HS-5 (cell line): ENCODE data around the gene BEGAIN.

ENCODE experiments used
- DNase-seq: peaks from one replicate; pipeline ENCODE4 v3.0.0-alpha.2; 2012; ENCODE audit warnings: low read depth

BEGAIN gene

DNA sequence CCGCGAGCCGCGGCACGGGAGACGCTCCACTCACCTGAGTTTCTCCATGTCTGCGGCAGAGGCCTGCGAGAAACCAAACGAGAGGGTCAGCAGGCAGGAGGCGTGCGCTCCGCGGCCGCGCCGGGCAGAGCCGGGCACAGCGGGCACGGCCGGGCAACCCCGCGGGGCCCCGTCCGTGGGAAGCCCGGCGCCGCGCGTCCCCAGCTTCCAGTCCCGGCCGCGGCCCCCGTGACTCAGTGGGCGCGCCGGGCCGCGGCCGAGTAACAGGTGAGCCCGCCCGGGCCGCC lies 19.4 kb downstream of the BEGAIN start:
- DNase-seq, result no peak

DNA sequence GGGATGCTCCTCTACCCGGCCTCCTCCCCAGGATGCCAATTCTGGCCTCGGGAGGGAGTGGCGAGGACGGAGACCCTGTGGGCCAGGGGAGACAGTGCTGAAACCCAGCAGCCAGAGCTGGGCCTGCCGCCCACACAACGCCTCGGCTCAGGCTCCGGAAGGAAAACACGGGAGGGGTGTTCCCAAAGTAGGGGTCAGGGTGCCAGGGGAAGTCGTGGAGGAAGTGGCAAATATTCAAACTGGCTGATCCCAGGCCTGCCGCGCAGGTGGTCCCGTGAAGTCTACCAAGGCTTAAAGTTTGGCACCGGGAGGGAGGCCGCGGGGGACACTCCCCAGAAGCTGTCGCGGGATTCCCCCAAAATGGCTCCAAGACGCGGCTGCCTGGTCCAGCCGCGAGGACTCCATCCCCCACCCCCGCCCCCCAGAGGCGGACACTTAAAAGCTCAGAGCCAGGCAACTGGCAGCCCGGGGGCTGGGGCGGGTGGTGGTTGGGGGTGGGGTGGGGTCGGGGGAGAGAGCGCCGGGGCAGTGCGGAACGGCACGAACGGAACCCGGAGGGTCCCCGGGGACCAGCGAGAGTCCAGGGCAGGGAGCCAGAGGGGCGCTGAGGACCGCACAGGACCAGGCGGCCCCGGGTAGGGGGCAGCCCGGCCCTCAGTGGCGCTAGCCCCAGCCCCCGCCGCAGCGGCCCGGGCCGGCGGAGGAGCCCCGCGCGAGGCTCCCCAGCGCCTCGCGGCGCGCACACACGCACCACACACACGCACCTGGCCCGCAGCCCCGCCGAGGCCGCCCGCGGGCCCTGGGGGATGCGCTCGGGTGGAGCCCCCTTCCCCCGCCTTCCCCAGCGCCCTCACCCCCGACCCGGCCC lies 20.0 kb downstream of the BEGAIN start:
- no peak for DNase-seq

DNA sequence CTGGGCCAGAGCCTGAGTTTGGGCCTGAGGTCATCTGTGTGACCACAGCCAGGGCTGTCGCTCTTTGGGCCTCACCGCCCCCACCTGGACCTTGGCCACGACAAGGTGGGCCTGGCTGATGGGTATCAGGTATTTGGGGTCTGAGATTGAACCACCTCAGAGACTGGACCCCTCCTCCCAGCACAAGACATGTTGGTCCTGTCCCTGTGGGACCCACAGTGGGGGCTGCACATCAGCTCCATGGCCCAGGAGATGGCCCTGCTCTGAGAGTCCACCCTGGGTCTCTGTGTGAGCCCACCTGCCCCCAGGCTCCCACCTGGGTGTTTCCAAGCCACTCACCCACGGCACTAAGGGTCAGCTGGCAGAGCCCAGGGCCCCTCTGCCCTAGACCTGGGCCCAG lies 20.6 kb downstream of the BEGAIN start:
- no peak for DNase-seq

DNA sequence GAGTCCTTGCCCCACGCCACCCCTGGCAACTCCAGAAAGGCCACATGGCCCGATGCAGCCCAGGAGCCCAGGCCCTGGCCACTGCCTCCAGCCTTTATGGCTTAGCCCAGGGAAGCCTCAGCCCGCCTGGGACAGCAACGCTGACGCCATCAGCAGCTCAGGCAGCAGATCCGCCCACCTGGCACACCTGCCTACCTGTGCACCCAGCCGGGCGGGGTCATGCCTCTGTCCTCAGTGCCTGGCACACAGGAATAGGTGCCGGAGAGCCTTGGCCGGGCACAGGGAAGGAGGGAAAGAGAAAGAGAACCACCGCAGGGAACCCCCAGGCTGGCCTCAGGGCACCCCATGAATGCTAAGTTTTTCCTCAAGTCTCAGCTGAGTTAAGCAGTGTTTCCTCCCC lies 21.1 kb downstream of the BEGAIN start:
- no peak for DNase-seq

- no peak for DNase-seq
Observed at GRCh38 chr14:100565650-100566049, 21.6 kb downstream of the BEGAIN start.

GRCh38 chr14:100564512-100564911 lies 22.7 kb downstream of the BEGAIN start:
- no peak for DNase-seq

- no peak for DNase-seq
Observed at GRCh38 chr14:100562751-100563150, 24.5 kb downstream of the BEGAIN start.

DNA sequence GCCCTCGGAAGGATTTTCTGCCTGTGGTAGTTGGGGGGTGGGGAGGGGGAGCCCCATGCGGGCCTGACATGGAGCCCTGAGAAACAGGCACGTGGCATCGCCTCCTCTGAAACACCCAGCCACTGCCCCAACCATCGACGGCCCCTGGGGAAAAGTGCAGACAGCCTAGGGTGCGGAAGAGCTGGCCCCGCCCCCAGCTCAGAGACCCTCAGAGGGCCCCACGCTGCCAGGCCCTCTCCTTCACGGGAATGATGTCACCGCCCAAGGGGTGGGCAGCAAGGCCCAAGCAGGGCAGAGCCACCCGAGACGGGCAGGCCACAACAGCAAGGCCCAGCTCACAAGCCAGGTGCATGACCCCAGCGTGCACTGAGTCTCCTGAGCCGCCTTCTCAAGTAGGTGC lies 26.2 kb downstream of the BEGAIN start:
- DNase-seq, result no peak

- DNase-seq, result no peak
Observed at GRCh38 chr14:100560471-100560870, 26.7 kb downstream of the BEGAIN start.

GRCh38 chr14:100559455-100559854 lies 27.8 kb downstream of the BEGAIN start:
- DNase-seq, result no peak

GRCh38 chr14:100558966-100559365 lies 28.3 kb downstream of the BEGAIN start:
- no peak for DNase-seq

DNA sequence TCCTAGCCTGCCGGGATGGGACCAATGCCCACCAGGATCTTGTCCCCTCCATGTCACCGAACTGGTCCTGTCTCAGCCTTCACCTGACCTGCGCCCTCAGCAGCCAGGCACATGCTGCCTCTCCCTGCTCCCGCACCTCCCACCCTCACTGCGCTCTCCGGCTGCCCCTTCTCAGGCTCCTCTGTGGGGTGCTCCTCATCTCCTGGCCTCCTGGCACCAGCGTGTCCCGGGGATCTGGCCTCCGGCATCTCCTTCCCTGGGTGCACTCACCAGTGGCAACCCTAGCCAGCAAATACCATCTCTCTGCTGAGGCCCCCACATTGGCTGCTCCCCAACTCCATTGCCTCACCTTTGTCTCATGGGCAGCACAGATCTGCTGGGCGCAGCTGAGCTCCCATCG lies 29.0 kb downstream of the BEGAIN start:
- no peak for DNase-seq

GRCh38 chr14:100557658-100558057 lies 29.6 kb downstream of the BEGAIN start:
- DNase-seq, result no peak

GRCh38 chr14:100556936-100557505 lies 30.2 kb downstream of the BEGAIN start:
- no peak for DNase-seq

DNA sequence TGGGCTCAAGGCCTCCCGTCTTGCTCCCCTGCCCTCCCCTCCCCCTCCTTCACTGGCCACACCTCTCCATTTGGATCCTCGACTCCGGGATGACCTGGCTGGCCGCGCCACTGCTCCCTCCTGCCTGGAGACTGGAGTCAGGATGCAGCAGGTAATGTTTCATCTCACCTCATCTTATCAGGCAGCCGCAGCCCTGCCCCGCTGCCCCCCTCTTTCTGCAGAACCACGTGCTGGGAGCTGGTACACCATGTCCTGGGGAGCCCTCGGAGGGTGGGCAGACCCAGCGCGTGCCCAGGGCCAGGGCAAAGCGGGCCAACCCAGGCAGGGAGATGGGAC lies 31.1 kb downstream of the BEGAIN start:
- no peak for DNase-seq

GRCh38 chr14:100555436-100556139 lies 31.6 kb downstream of the BEGAIN start:
- no peak for DNase-seq

- DNase-seq, result no peak
Observed at GRCh38 chr14:100554696-100555320, 32.4 kb downstream of the BEGAIN start.

DNA sequence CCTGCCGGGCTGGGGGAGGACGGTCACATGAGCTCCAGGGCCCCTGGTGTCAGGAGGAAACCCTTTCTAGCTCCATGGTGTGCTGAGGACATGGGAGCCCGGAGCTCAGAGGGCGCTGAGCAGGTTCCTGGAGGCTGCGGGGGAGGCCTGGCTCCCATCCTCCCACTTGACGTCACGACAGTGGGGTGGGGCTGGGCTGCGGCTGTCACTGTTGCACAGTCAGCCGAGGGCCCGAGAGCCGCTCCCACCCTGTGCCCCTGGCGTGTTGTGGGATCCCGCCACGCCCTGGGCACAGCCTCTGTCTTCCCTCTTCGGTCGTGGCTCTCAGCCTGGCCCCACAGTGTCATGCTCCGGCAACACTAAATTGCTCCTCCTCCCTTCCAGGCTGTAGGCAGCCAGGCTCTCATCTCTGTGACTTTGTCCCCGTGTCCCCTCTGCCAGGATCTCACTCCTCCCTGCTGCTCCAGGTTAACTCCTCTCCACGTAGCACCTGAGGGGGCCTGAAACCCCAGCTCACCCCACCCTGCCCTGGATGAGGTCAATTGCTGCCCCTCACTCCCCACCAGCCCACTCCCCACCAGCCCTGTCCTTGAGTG lies 33.0 kb downstream of the BEGAIN start:
- DNase-seq, result no peak

DNA sequence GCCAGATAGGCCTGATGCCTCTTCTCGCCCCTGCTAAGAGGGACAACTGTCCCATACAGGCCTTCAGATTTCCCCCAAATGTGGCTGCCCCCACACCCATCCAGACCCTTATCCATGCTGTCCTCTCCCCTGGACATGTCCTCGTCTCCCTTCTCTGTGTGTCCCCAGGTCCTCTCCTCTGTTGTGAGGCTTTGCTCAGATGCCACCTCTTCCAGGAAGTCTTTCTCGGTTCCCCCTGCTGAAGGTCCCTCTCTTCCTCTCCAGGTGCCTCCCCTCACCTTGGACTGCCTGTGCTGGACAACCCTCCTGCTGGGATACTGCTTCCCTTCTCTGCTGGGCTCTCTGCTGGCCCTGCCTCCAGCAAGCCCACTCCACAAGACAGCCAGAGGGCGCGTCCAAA lies 33.7 kb downstream of the BEGAIN start:
- DNase-seq, result no peak

GRCh38 chr14:100552524-100553125 lies 34.6 kb downstream of the BEGAIN start:
- DNase-seq, result no peak

DNA sequence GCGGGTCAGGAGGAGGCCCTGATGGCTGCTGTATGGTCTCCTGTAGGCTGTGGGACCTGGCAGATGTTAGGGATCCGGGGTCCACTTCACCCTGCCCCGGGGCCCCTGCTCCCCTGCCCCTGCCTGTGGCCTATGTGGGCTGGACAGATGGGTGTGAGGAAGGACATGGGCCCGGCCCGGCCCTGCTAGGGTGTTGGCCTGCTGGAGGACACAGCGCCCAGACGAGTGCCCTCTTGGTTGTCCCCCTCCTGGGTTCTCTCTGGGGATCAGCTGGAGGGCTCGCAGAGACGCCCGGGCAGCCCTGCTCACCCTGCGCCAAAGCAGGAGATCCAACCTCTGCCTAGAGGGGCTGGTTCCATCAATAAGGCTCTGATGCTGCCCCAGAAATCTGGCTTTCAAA lies 36.2 kb downstream of the BEGAIN start:
- DNase-seq, result no peak
